GM19193 (cell line): ENCODE data around the gene BTBD16.

ENCODE experiments used
- POLR2A ChIP-seq: IDR thresholded peaks from 4 replicates; pipeline ENCODE4 v1.6.1; 2011; ENCODE audit not compliant: insufficient read depth, insufficient read length; ENCODE audit errors: extremely low read depth

BTBD16 gene

GRCh38 chr10:122243550-122243949 lies 27.5 kb upstream of the BTBD16 start:
- TF ChIP-seq POLR2A: no peak

DNA sequence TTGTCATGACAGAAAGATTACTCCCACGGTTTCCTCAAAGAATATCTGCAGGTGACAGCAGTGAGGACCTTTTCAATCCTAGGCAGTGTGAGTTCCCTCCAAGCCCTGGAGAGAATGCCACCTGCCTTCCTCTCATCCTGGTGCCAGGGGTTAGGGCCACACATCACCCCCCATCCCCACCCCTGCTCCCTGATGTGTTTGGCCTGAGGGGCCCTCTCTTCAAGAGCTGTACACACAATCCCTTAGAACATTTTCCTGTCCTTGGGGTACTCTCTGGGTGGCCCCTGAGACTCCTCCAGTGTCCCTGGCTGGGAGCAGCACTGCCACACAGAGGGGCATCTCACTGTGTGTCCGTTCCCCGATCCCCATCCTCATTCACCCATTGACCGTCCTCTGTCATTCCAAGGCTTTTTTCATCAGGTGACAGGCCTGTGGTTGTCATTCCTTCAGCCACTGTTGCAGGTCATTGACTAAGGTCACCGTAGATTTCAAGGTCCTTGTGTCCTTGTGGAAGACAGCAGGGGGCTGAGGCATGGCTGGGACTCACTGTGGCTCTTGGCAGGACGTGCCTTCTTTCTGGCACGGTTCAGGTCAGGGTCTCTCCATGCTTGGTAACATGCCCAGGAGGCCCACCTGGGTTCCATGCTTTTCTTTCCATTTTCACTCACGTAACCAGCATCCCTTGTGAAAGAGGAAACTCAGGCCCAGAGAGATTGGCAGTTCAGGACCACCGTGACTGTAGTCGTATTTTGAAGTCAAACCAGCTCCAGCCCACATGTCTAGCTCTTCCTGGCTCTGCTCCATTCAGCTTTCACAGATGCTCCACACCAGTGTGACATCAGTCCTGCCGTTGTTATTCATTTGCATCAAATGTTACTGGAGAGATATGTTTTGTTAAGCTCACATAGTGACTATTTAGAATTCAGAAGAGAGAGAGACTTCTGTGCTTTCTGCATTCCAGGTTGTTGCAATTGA lies 26.8 kb upstream of the BTBD16 start:
- no peak for TF ChIP-seq POLR2A

- no peak for TF ChIP-seq POLR2A
Measured at GRCh38 chr10:122245136-122245535, 26.0 kb upstream of the BTBD16 start.

DNA sequence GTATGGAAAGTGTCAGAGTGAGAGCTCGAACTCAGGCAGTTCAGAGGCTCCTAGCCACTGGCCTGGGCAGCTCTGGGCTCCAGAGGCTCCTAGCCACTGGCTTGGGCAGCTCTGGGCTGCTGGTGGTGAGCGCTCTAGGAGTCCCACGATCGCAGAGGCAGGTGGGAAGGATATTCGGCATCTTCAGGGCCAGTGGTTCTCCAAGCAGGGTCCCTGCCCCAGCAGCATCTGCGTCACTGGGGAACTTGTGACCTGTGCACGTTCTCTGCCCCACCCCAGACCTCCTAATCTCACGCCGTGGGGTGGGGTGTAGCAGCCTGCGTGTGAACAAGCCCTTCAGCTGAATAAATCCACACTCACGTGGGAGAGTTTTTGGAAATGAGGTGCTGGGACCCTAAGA lies 25.2 kb upstream of the BTBD16 start:
- no peak for TF ChIP-seq POLR2A

- TF ChIP-seq POLR2A: no peak
Measured at GRCh38 chr10:122246830-122247520, 24.1 kb upstream of the BTBD16 start.

GRCh38 chr10:122248356-122249302 lies 22.5 kb upstream of the BTBD16 start:
- no peak for TF ChIP-seq POLR2A

GRCh38 chr10:122249303-122249850 lies 21.7 kb upstream of the BTBD16 start:
- no peak for TF ChIP-seq POLR2A

DNA sequence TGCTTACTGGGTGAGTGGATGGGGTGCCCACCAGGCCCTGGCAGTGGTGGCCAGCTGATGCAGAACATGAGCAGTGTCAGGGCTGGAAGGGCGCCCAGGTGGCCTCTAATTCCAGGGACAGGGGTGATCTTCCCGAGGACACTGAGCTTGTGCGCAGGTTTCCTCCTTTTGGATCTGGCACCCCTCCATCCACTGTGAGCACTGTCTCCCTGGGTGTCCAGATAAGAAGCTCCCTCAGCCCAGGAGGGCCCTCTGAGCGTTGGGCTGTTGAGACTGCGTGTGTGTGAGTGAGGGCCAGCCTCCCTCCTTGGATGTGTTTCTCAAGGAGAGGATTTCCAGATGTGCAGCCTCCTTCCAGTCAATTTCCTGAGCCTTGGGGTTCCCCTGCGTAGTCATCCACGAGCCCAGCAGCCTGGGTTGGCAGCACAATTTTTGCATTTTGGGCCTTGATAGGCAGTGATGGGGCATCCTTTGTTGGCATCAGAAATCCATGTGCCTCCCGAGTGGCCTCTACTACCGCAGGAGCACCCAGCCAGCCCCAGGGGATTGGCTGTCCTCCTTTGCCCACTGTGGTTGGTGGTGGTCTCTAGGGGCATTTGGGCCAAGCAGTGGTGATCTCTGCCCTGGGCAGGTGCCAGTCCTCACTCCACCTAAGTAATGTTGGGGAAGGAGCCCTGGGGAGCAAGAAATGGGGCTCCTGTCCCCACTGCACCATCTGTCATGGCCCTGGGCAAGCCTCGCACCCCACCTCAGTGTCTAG lies 20.9 kb upstream of the BTBD16 start:
- TF ChIP-seq POLR2A: no peak

GRCh38 chr10:122251459-122252255 lies 19.4 kb upstream of the BTBD16 start:
- no peak for TF ChIP-seq POLR2A

DNA sequence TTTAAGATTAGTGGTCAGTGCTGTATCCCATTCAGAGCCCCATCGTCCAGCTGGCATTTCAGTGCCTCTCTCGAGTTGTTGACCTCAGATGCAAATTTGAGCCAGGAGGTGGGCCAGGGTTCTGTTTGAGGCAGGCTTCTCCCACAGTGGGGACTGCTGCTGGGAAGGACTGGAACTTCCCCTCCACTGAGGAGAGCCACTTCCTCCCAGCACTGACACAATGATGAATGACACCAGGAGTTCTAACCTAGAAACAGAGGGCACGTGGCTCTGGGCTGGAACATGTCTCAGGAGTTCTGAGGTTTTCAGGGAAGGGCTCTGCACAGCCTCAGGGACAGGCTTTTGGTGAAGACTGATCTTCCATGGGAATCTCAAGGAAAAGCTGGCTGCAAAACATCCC lies 18.3 kb upstream of the BTBD16 start:
- no peak for TF ChIP-seq POLR2A

GRCh38 chr10:122253605-122254004 lies 17.5 kb upstream of the BTBD16 start:
- TF ChIP-seq POLR2A: no peak

DNA sequence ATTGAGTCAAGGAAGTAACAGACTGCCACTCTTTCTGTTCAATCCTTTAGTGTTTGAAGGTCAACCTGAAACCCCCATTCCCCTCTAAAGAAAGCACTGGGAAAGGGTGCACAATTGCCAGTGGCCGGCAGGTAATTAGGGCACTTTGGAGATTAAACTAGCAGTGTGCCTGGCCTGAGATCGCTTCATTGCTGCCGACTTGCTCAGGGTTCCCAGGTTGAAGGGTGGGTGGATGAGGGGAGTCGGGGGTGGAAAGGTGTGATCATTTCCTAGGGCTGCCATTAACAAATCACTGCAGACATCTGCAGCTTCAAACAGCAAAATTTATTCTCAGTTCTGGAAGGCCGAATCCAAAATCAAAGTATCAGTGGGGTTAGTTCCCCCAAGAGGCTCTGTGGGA lies 16.3 kb upstream of the BTBD16 start:
- no peak for TF ChIP-seq POLR2A
